Coronary artery (tissue), 2 donors: Measurements from ENCODE around the gene TTC39B.

ENCODE experiments used
- DNase-seq: peaks from one replicate; pipeline ENCODE4 v3.0.0-alpha.2; 2017; ENCODE audit warnings: low spot score
- H3K27ac ChIP-seq, 2 donors: fragments of 200-600 bp; sonication (generic); one replicate each; pipeline ENCODE4 v1.5.1; 2016 to 2019
- H3K4me3 ChIP-seq: fragments of 200-600 bp; sonication (generic); 2 replicates; pipeline ENCODE4 v1.5.1; 2016; ENCODE audit warnings: mild to moderate bottlenecking, moderate library complexity
- TF ChIP-seq, protein P1 (sequence below): fragments of 200-600 bp; sonication (generic); IDR thresholded peaks from one replicate; pipeline ENCODE4 v1.5.1; 2019; ENCODE audit warnings: antibody characterized with exemption

The TTC39B gene

DNA sequence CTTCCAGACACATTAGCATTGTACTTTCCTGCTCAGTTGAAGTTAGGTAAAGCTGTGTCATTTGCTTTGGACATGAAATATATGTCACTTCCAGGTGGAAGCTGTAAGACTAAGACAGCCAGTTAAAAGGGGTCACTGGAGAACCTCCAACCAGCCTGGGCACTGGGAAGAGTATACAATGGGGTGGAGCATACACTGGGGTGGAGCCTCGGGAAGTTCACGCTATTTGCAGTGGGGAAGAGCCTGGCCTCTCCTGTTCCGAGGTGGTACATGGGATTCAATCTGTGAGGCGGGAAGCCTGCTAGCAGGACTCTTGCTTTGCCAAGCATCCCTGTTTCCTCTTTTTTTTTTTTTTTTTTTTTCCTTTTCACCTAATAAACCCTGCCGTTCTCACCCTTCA lies 145.3 kb downstream of the TTC39B start:
- H3K27ac ChIP-seq: no peak overlapping the region
- no peak for DNase-seq
- TF ChIP-seq, protein P1, sequence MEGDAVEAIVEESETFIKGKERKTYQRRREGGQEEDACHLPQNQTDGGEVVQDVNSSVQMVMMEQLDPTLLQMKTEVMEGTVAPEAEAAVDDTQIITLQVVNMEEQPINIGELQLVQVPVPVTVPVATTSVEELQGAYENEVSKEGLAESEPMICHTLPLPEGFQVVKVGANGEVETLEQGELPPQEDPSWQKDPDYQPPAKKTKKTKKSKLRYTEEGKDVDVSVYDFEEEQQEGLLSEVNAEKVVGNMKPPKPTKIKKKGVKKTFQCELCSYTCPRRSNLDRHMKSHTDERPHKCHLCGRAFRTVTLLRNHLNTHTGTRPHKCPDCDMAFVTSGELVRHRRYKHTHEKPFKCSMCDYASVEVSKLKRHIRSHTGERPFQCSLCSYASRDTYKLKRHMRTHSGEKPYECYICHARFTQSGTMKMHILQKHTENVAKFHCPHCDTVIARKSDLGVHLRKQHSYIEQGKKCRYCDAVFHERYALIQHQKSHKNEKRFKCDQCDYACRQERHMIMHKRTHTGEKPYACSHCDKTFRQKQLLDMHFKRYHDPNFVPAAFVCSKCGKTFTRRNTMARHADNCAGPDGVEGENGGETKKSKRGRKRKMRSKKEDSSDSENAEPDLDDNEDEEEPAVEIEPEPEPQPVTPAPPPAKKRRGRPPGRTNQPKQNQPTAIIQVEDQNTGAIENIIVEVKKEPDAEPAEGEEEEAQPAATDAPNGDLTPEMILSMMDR: no peak
- H3K4me3 ChIP-seq: no peak overlapping the region

DNA sequence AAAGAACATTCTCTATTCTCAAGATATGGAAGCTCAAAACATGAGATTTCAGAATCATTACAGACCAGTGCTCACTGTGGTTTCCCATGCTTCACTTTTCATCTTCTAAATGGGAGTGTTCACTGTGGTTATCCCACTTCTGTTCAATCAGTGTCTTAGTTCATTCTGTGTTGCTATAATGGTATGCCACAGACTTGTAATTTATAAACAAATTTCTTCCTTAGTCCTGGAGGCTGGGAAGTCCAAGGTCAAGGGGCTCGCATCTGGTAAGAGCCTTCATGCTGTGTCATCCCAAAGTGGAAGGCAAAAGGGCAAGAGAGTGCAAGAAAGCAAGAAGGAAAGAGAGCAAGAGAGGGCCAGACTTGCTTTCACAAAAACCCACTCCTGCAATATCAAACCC lies 146.3 kb downstream of the TTC39B start:
- TF ChIP-seq, protein P1: no peak
- H3K4me3 ChIP-seq: no peak overlapping the region

DNA sequence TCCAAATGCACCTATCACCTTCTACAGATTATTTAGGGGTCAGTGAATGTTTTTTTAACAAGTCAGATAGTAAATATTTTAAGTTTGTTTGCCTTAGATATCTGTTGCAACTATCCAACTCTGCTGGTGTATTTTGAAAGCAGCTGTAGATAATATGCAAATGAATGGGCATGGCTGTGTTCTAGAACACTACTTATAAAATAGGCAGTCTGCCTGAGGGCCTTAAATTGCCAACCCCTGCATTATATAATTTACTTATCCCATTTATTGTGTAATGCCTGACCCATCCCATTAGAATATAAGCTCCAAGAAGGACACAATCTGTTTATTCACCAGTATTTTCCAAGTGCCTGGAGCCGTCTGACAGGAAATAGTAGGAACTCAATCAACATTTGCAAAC lies 149.0 kb downstream of the TTC39B start:
- Histone ChIP-seq H3K27ac (peak overlapping the region; percentile 80 to 83), H3K4me3 (no peak overlapping the region)
- TF ChIP-seq, protein P1: no peak
- no peak for DNase-seq

More for the DNA sequence above, 146.3 kb downstream of the TTC39B start:
- H3K27ac ChIP-seq: no peak overlapping the region
- DNase-seq: no peak

DNA sequence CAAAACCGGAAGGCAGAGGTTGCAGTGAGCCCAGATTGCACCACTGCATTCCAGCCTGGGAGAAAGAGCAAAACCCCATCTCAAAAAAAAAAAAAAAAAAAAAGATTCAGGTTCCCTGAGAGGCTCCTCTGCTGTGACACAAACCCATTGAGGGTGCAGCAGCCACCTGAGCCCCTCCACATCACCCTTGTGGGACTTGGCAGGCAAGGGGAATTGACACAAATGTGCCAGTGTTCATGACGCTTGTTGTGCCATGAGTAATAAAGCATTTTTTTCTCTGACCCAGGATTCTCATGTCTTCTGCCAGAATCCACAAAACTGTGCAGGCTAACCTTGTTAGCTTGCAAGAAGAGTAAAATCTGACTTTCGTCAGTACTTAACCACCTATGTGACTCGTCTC lies 149.6 kb downstream of the TTC39B start:
- Histone ChIP-seq H3K4me3 (no peak overlapping the region), H3K27ac (peak overlapping the region; percentile 80 to 83)
- TF ChIP-seq, protein P1: no peak
- DNase-seq: peak; percentile 80

DNA sequence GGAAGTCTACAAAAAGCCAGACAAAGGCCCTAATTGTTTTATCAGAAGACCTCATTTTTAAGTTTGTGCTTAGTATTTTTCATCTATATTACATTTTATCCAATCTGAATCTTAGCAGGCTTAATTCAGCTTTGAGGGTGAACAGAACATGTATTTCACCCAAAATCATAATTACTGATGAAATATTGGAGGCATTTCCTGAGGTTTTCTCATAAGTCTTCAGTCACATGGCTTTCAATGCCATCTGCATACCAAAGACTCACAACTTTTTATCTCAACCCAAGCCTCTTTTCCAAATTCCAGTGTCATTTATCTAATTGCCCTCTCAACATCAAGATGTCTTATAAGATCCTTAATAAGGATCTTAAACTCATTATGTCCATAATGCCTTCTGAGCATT lies 150.8 kb downstream of the TTC39B start:
- TF ChIP-seq, protein P1: no peak
- Histone ChIP-seq H3K27ac (peak overlapping the region; percentile 80 to 83), H3K4me3 (peak overlapping the region; percentile 13)
- DNase-seq: no peak

DNA sequence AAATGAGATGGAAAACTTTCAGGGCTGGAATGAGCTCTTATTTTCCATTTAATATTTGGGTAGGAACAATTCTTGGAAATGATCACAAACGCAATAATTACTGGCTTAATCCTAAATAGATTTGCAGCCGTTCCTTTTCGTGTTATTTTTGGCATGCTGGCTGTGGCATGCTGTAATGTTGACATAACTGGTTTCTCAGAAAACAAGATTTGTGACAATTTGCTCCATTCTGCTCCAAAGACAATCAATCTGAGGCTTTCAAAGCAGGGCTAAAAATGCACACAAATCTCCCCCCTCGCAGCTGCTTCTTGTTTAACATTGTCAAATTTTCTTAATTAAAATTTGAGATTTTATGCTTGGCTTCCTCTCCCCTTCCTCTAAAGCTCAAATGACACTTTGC lies 151.2 kb downstream of the TTC39B start:
- Histone ChIP-seq H3K27ac (peak overlapping the region; percentile 80 to 83), H3K4me3 (peak overlapping the region; percentile 13)
- DNase-seq: no peak
- TF ChIP-seq, protein P1: no peak

DNA sequence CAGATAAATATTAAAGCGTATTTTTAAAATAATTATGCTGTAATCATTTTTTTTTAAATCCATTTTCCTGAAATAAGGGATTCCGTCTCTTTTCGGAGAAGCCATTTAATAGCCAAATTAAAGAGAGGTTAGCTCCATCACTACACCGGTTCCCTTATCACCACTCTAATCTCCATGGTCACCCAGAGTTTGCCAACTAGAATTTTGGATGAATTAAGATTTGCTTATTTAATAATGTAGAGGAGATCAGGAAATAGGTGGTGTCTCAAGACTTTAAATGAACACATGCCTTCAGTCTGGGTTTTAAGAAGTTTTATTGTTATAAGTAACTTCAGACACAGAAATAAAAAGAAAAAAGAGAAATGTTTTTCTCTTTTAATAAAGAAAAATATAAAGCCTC lies 151.7 kb downstream of the TTC39B start:
- Histone ChIP-seq H3K4me3 (no peak overlapping the region), H3K27ac (peak overlapping the region; percentile 70 to 80)
- TF ChIP-seq, protein P1: no peak
- DNase-seq: no peak
